GM19099 (cell line): Measurements from ENCODE around the gene PHPT1.
"Not testable (repeated sequence)": the region's sequence is repeated elsewhere in the genome, so short reads cannot be mapped to it uniquely, and the experiment has no call there.

Experiments used
- POLR2A ChIP-seq: IDR thresholded peaks from 3 replicates; pipeline ENCODE4 v1.6.1; 2011; ENCODE audit warnings: low read depth; ENCODE audit not compliant: insufficient read length; ENCODE audit errors: extremely low read depth

PHPT1 gene

DNA sequence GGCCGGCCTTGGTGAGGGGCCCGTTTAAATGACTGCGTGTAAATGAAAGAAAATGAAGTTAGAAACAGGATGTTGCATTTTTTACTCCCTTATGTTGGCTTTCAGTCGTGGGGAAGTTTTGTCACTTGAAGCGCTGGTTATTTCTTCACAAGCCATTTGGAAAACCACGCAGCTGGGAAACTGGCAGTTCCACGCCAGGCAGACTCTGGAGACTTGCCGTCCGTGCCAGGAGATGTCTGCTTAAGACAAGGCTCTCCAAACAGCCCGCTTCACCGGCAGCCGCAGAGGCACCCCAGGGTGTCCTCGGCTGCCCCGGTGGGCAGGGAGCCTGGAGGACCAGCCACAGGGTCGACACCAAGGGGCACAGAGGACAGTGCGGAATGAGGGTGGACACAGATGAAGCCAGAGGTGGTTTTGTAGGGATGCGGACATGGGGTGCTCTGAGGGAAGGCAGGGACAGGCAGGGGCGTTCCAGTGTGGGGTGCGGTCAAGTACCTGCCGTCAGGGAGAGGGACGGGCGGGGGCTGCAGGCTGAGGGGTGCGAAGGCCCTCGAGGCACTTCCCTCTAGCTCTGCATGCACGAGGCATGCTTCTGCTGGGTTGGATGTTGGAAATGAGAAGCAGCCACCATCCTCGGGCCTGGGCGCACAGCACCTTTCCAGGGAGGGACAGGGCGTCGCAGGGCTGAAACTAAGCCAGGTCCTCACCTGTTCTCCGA lies 18.0 kb upstream of the PHPT1 start:
- TF ChIP-seq POLR2A = no peak

DNA sequence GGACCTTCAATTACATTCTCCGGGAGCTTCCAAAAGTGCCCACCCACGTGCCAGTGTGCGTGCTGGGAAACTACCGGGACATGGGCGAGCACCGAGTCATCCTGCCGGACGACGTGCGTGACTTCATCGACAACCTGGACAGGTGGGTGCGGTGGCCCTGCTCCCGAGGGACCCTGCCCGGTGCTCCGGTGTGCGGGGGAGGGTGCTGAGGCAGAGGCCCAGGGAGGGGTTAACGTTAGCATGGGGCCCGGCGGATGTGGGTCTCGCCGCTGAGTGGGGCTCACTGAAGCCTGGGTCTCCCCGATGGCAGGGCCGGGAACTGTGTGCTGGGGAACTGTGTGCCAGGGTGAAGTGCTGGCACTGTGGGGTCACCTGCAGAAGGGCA lies 17.5 kb upstream of the PHPT1 start:
- no peak for TF ChIP-seq POLR2A

DNA sequence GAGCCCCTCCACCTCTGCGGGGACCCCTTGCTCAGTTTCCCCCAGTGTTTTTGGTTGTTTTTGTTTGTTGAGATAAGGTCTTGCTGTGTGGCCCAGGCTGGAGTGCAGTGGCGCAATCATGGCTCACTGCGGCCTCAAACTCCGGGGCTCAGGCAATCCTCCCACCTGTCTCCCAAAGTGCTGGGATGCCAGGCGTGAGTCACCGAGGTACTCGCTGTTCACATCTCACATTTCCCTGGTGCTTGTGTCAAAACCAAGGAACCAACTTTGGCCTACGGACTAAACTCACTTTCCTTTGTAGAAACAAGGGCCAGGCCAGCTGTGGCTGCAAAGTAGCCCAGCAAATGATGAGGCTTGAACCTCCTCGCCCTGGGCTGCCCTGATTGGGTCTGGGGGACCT lies 16.6 kb upstream of the PHPT1 start:
- no peak for TF ChIP-seq POLR2A

DNA sequence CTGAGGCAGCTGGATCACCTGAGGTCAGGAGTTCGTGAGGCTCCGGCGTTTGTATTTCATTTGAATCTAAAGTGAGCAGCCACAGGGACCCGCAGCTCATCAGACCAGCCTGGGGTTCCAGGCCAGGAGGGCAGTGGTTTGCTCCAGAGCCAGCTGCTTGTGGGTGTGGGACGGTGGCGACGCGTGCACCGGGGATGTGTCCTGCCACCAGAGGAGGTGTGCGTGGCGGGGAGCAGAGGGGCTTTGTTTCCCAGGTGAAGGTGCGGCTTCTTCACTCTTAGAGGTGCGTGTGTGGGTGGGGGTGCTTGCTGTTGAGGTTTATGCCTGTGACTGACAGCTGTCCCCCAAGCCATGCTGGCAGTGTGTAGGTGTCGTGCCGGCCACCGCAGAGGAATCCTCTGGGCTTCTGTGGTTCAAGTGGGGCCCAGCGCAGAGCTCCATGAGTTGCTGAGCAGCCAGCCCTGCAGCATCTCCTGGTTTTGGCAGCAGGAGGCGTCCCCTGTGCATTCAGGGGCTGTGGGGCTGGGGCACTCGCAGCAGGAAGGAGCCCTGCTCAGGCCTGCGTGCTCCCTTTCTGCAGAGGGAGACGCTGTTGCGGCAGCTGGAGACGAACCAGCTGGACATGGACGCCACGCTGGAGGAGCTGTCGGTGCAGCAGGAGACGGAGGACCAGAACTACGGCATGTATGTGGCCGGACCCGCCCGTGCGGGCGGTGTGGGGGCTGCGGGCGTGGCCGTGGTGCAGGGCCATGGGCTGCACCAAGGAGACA lies 13.9 kb upstream of the PHPT1 start:
- TF ChIP-seq POLR2A = no peak

DNA sequence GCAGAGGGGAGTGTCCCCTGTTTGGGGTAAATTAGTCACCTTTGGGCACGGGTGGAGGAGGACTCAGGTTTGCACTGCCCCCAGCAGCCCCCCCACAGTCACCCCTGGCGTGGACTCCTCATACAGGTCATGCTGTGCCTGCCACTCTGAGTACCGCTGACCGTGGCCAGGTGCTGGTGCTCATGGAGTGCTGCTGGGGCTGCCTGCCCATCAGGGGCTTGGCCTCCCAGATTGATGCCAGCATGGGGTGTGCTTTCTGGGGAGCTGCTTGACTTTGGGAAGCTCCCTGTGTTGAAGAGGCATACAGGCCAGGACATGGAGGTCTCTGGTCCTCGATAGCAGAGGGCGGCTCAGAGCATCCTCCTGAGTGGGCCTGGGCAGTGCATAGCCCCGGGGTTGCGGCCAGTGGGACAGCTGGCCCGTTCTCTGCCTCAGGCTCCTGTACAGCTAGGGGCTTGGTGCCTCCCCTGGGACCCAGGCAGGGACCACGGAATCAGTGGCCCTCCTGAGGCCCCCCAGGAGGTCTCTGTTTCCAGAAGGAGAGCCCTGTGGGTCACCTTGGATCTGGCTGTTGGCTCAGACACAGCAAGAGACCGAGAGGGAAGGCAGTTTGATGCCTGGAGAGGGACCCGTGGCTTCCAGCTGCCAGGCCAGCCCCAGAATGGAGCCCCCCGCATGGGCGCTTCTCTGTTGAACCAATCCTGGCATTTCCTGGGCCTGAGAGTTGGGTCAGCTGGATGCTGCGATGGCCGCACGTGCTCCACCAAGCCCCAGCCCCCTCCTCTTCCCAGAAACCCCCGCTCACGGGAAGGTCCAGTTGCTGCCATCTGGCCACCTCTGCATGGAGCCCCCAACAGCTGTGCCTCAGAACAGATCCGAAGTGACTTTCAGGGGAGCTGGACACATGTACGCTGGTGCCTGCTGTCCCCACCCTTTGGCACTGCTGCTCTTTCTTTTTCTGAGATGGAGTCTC lies 13.0 kb upstream of the PHPT1 start:
- no peak for TF ChIP-seq POLR2A

DNA sequence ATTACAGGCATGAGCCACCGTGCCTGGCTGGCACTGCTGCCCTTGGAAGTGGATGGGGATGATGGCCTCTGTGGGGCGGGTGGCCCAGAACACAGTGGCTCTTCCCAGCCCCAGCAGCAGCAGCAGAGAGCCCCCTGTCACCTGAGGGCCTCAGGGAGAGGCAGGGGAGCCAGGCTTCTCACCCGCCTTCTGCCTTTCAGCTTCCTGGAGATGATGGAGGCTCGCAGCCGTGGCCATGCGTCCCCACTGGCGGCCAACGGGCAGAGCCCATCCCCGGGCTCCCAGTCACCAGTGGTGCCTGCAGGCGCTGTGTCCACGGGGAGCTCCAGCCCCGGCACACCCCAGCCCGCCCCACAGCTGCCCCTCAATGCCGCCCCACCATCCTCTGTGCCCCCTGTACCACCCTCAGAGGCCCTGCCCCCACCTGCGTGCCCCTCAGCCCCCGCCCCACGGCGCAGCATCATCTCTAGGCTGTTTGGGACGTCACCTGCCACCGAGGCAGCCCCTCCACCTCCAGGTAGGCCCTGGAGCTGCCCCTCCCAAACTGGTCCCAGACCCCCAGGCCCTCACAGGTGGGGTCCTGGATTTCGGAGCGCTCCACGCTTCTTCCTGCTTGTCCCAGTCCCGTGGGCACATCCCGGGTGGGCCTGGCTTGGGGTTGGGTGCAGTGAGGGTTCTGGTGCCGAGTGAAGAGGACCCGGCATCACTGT lies 11.9 kb upstream of the PHPT1 start:
- no peak for TF ChIP-seq POLR2A

DNA sequence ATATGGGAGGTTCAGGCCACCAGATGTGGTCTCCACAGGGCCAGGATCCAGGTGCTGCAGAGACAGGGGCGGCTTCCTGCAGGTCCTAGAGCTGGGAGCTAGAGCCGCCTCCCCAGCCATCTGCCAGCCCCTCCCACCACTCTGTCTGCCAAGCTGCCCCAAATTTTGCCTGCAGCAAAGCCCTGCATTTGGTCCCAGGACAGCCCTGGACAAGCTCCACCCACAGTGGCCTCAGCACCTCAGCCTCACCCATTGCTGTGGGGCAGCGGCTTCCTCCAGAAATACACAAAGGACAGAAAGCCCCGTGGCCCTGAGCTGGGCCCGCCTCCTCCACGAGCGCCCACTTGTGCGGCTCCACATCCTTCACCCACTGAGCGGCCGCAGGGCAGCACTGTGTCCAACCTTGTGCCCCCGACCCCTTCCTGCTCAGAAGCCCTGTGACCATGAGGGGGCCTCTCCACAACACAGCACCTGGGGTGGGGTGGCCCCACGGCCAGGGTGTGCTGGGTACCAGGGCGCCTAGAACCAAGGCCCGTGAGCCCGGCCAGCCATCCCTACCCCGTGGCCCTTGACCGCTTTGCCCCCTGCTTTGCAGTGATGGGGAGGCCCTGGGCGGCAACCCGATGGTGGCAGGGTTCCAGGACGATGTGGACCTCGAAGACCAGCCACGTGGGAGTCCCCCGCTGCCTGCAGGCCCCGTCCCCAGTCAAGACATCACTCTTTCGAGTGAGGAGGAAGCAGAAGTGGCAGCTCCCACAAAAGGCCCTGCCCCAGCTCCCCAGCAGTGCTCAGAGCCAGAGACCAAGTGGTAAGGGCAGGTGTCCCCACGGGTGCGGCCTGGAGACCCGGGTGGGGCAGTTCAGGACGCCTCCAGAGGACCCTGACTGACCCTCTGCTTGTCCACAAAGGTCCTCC lies 10.6 kb upstream of the PHPT1 start:
- no peak for TF ChIP-seq POLR2A

DNA sequence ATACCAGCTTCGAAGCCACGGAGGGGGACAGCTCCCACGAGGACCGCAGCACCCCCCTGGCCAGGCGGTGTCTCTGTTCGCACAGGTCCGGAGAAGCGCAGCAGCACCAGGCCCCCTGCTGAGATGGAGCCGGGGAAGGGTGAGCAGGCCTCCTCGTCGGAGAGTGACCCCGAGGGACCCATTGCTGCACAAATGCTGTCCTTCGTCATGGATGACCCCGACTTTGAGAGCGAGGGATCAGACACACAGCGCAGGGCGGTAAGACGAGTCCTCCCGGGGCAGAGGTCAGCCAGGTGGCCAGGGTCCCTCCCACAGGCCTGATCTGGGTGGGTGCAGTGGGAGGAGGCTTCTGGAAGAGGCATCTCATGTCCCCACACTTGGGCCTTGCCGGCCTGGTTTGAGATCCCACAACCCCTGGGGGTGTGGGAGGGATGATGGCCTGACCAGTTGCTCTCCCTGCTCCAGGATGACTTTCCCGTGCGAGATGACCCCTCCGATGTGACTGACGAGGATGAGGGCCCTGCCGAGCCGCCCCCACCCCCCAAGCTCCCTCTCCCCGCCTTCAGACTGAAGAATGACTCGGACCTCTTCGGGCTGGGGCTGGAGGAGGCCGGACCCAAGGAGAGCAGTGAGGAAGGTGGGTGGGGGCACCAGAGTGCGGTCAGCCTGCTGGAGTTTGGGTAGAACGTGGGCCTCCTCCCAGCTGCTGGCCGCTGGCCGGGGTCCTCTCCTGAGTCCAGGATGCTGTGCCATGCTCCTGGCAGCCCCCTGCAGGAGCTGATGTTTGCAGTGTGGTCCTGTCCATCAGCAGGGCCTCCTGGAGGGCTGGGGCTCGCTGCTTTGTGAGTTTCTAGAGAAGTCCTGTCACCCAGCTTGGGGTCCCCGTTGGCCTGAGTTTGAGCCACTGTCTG lies 9.7 kb upstream of the PHPT1 start:
- TF ChIP-seq POLR2A = no peak

DNA sequence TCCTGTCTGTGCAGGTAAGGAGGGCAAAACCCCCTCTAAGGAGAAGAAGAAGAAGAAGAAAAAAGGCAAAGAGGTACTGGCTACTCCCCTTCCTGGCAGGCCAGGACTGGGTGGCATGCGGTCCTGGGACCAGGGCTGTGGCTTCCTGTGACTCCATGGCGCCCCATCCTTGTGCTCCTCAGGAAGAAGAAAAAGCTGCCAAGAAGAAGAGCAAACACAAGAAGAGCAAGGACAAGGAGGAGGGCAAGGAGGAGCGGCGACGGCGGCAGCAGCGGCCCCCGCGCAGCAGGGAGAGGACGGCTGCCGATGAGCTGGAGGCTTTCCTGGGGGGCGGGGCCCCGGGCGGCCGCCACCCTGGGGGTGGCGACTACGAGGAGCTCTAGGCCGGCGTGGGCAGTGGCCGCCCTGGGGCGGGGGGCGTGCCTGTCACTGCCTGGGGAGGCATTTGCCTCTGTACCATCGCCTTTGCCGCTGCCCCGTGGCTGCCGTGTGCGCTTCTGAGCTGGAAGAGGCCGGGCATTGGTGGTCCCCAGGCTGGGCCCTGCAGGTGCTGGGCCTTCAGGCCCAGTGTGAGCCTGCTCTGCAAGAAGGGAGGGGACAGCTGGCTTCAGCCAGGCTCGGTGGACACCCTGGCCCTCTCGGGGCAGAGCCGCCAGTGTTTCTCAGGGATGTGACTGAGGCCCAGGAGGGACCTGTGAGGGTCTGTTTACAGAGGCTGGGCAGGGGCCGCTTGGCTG lies 8.9 kb upstream of the PHPT1 start:
- TF ChIP-seq POLR2A = no peak

DNA sequence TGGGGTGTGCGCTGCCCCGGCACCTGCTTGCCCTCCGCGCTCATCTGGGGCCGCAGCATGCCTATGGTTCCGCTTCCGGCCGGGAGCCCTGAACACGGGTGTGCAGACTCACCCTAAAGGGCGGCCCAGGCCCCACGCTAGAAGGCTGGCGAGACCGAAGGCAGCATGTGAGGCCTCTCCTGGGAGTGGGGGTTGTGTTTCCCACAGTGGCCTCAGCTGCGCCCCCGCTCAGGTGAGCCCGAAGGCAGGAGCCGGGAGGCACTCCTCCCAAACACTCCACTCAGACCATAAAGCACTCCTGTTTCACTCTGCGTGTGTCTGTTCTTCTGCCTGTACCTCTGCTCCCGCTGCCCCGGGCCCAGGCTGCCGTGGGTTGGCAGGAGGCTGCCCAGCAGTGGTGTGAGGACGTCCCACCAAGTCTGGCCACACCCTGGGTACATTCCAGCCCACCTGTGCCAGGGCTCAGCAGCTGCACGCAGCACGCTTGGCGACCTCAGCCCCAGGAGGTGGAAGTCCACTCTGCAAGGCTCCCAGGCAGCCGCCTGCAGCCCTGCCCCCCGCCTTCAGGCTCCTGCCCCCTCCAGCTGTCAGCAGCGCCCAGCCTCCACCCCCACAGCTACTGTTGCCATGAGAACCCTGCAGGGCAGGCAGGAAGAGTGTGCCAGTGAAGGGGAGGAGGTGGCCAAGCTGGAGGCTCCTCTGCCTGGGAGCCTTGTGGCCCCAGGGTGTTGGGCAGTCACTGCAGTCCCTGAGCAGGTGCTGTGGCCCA lies 8.1 kb upstream of the PHPT1 start:
- no peak for TF ChIP-seq POLR2A

DNA sequence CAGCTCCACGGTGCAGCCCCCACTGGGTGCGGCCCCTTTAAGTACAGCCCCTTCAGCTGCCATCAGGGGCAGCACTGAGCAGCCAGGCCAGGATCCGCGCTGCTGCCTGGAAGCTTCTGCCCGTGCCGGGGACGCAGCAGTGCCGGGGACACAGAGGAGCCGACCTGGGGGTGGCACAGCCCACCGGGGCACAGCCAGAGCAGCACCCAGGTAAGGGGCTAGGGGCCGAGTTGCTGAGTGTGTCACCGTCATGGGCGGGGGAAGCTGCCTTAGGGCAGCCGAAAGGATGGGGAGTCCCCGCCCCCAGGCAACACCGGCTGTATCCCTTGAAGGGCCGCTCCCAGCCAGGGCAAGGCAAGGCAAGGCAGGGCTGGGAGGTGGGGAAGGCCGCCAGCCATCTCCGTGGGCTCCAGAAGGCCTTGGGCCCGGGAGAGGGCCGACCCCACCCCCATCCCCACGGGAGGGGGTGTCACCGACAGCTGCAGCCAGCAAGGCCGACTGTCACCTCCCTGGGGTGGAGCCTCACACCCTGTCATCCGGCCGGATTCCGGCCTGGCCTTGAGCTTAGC lies 6.7 kb upstream of the PHPT1 start, which contains the start of gene AJM1:
TSS of gene AJM1 (plus strand) at position 99 of the 569 bp plus-strand sequence. CDS start 1,937 bp downstream, outside the sequence.
- TF ChIP-seq POLR2A = not testable (repeated sequence)
